GM18870 (cell line): ENCODE results near the gene SDHA.
"Not testable (repeated sequence)": the region's sequence is repeated elsewhere in the genome, so short reads cannot be mapped to it uniquely, and the experiment has no call there.

Source experiments
- ATAC-seq: cut with Tn5 transposase; IDR thresholded peaks from one replicate; pipeline ENCODE4 v1.9.1; 2021; ENCODE audit warnings: moderate library complexity; ENCODE audit not compliant: unreplicated experiment

The SDHA gene

GRCh38 chr5:196350-196749 is 21.8 kb upstream of the SDHA start:
- no peak for ATAC-seq

DNA sequence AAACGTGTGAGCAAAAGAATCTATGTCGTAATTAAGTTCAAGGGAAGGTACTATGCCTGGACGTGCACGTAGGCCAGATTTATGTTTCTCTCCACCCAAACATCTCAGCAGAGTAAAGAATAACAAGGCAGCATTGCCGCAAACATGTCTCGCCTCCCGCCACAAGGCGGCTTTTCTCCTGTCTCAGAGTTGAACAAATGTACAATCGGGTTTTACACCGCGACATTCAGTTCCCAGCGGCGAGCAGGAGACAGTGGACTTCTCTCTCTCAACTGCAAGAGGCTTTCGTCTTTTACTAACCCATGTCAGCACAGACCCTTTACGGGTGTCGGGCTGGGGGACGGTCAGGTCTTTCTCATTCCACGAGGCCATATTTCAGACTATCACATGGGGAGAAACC is 21.1 kb upstream of the SDHA start:
- ATAC-seq: not testable (repeated sequence)

GRCh38 chr5:197892-198489 is 20.1 kb upstream of the SDHA start:
- no peak for ATAC-seq

- no peak for ATAC-seq
Observed at GRCh38 chr5:198516-199196, 19.5 kb upstream of the SDHA start.

DNA sequence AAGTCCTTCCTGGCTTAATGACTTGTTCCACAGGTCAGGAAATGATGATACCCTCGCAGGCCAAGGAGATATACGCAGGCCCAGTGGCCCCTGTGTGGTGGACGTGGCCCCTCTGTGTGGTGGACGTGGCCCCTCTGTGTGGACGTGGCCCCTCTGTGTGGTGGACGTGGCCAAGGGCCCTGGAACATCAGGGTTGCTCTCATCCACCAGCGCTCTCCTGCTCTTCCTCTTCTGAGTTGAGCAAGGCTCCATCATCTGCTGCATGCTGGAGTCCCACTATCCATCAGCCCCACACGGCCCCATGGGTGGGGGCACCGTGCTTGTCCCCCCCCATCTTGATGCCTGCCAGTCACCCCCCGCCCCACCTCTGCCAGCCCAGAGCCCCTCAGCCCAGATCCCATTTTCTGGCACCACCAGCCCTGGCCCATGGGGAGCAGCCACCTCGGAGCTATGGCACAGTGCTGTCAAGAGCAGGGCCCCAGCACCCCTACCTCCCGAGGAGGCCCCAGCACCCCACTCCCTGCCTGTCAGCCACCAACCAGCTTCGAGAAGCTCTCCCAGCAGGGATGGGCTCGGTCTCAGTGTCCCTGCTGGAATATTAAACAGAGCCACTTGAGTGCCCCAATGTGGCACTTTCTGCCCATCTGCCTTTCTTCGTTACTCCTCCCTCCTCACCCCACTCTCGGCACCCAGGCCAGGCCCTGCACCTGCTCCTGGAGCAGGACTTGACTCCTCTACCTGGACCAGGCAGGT is 18.7 kb upstream of the SDHA start:
- ATAC-seq: no peak

DNA sequence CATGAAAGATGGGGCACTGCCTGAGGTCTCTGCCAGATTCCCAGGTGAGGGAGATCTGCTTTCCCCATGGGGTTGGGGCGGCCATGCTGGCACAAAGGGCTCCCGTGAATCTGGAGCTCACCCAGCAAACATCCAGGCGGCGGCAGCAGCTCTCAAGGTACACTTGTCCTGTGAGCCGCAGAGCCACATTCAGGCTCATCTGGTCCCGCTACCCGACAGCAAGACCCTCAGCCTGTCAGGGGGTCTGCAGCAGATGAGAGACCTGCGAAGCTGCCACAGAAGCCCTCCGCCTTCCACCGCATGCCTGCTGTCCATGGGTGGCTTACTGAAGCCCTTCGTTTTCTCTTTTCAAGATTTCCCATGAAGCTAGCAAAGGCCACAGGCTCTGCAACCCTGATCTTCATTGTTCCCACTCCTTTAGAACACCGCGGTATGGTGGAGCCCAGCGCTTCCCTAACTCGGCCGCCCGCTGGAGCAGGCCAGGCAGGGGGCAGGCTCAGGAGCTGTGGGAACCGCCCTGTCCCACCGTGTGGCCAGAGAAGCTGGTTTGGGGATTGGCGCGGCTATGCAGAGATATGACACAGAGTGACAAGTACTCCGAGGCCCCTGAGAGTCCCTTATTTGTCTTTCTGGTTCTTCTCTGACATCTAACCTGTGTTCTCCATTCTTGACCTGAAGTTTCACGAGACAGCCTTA is 18.0 kb upstream of the SDHA start:
- no peak for ATAC-seq

DNA sequence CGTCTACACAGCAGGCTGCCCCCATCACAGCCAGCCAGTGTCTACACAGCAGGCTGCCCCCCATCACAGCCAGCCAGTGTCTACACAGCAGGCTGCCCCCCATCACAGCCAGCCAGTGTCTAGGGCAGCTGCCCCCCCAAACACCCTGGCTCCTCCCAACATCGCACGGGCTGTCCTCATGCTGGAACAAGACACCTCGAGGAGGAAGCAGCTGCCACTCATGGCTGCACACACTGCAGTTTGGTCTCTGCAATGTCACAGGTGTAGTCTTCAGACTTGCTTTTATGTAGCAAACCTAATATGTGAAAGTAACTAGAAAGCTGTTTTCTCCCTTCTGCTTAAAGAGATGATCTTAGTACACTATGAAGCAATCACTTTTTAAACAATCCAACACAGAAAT is 17.1 kb upstream of the SDHA start:
- ATAC-seq: no peak

DNA sequence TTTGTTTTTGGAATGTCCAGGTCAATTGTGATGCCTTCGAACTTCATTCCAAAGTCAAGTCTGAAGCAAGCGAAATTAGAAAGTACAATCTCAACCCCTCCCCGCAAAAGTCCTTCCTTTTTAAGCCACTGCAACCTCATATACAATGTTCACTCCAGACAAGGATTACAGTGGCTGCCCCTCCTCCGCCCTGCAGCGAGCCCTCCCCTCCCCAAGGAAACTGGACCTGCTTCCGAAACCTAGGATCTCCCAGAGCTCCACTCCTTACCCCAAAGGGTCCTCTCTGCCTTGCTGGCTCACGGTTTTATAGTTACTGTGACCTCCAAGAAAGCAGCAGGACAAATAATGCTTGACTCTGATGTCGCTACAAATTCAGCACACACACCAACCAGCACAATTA is 16.4 kb upstream of the SDHA start:
- ATAC-seq: no peak

GRCh38 chr5:203246-203930 is 14.7 kb upstream of the SDHA start:
- ATAC-seq: no peak

DNA sequence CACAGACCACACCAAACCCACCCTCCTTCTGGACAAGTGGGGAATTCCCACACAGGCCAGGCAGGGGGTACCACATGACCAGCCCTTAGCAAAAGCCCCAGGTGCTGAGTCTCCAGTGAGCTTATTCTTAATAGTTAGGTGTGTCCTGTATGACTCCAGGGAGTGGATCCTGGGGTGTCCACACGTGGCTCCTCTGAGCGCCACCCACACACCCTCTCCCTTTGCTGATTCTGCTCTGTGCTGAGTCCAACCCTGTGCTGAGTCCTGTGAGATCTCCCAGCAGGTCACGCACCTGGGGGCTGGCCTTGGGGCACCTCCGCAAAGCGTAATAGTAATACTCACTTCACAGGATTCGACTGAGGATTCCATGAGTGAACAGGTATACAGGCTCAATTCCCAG is 14.1 kb upstream of the SDHA start:
- no peak for ATAC-seq

DNA sequence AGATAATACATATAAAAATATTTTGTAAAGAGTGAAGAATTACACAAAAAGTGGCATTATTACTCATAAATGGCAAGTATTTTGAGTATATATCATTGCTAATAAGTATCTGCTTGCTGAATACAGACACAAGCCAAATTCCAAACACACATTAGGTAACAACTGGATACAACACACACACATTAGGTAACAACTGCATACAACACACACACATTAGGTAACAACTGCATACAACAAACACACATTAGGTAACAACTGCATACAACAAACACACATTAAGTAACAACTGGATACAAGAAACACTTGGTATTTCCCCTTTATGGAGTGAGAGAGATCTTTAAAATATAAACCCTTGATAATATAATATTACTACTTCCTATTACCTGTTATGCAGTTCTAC is 13.7 kb upstream of the SDHA start:
- no peak for ATAC-seq

- no peak for ATAC-seq
Observed at GRCh38 chr5:204966-205670, 13.0 kb upstream of the SDHA start.

GRCh38 chr5:206406-206805 is 11.7 kb upstream of the SDHA start:
- ATAC-seq: no peak

DNA sequence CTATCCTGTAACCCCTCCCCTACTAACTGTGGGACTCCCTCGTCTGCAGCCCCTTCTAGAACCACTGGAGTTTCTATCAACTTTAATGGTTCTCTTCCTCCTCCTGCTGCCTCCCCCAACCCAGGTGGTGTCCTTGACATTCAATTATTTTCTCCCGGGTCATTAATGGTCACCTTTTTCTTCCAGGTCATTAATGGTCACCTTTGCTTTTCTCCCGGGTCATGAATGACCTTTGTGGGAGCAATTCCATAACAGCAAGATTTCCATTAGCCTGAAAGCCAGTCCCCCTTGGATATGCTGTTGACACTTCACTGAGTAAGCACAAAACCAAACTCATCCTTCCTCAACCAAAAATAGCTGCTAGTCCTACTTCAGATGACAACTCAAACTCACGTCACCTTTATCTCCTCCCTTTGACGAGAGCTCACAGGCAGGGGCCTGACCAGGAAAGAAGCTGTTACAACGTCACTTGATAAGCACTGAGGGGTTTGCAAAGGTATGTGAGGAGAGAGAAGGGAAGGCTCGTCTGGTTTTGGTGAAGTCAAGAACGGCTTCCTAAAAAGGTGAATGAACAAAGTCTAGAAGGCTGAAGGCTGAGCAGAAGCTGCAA is 11.1 kb upstream of the SDHA start:
- no peak for ATAC-seq

- ATAC-seq: no peak
Observed at GRCh38 chr5:207599-207998, 10.5 kb upstream of the SDHA start.

DNA sequence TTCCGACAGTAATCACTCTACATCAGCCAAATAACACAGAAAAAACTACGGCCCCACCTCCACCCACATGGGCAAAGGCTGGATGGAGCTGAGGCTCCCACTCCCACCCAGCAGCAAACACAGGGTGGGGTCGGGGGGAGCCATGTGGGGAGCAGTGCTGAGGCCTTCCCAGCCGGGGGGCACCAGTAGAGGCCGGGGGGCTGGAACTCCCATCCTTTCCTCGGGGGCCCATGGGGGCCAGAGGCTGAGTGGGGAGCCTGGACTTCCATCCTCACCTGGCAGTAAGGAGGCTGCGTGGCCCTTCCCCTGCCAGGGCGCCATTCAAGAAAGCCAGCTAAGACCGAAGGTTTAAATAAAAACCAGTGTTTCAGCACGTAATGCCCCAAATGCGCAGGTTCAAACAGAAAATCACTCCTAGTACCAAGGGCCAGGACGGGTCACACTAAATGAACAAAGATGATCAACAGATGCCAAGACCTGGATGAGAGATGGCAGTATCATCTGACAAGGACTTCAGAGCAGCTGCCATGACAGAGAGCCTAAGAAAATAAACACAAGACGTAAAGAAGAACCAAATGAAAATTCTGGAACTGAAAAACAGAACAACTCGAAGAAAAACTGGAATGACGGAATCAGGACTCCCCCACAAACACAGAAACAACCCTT is 9.5 kb upstream of the SDHA start:
- no peak for ATAC-seq

GRCh38 chr5:213803-214395 is 4.2 kb upstream of the SDHA start:
- ATAC-seq: no peak

- ATAC-seq: not testable (repeated sequence)
Observed at GRCh38 chr5:215256-215655, 2.9 kb upstream of the SDHA start.

GRCh38 chr5:216076-216475 is 2.0 kb upstream of the SDHA start:
- not testable (repeated sequence) for ATAC-seq
